ENCODE results near the gene APOL6. TPM values are rescaled to one million over a fixed set of nuclear protein-coding genes. Genes with fewer than 3 reads are reported as not detected.

APOL6 gene
- total RNA-seq, 1 donor from 2014 or later = not detected

DNA sequence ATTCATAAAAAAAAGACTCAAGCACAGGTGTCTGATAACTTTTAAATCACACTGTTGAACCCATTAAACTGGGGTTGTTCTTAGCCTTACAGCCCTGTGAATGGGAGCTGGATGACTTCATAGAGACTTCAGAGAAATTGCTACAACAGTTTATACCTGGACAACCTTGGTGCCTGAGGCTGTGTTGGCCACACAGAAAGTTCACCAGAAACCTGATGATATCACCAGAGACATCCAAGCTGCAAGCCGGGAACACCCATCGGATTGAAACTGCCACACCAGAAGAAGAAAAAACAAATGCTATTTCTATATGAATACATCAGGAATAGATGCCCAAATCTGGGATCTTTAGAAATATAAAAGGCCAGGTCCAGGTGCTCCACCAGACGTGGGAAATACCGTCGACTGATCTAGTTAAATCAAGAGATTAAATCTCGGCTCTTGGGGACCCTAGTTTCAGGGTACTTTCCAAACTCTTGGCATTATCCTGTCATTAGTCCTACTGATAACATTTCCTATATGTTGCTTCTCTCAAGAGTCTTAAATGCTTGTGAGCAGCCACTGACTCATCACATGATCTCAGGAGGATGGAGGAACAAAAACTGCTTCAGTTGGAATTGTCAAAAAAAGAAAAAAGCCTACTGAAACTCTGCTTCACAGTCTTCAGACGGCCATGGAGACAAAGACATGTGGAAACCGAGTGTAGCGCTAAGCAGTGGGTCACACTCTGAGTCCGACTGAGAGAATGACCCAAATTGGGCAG lies 40.8 kb downstream of the APOL6 start:
- Mint-ChIP-seq H3K27ac (no peak overlapping the region), H3K4me1 (no peaks in the 10 kb centered on the region), H3K27me3 (ENCODE audit: insufficient read depth, low read depth) (peaks cover 5% of the 10 kb centered on the region), H3K36me3 (no peaks in the 10 kb centered on the region), H3K9me3 (no peaks in the 10 kb centered on the region), H3K4me3 (no peak overlapping the region)
- Histone ChIP-seq H3K27ac (no peak overlapping the region), H3K79me2 (ENCODE audit: low read depth) (no peaks in the 10 kb centered on the region), H3K36me3 (no peaks in the 10 kb centered on the region), H3K4me3 (no peak overlapping the region), H3F3A (ENCODE audit: low read depth) (no peaks in the 10 kb centered on the region), H3K4me1 (no peaks in the 10 kb centered on the region), H2AFZ (replicated peaks) (no peak overlapping the region), H3K9ac (no peak overlapping the region), H4K20me1 (ENCODE audit: low read depth) (no peaks in the 10 kb centered on the region), H3K27me3 (peaks cover 14% of the 10 kb centered on the region), H3K9me3 (ENCODE audit: low read depth) (no peaks in the 10 kb centered on the region), H3K4me2 (no peak overlapping the region)
- TF ChIP-seq EZH2phosphoT487 (IDR thresholded peaks at IDR 0.05) (no peak), EZH2 (IDR thresholded peaks at IDR 0.05) (no peak)
- TF ChIP-seq, protein P1, sequence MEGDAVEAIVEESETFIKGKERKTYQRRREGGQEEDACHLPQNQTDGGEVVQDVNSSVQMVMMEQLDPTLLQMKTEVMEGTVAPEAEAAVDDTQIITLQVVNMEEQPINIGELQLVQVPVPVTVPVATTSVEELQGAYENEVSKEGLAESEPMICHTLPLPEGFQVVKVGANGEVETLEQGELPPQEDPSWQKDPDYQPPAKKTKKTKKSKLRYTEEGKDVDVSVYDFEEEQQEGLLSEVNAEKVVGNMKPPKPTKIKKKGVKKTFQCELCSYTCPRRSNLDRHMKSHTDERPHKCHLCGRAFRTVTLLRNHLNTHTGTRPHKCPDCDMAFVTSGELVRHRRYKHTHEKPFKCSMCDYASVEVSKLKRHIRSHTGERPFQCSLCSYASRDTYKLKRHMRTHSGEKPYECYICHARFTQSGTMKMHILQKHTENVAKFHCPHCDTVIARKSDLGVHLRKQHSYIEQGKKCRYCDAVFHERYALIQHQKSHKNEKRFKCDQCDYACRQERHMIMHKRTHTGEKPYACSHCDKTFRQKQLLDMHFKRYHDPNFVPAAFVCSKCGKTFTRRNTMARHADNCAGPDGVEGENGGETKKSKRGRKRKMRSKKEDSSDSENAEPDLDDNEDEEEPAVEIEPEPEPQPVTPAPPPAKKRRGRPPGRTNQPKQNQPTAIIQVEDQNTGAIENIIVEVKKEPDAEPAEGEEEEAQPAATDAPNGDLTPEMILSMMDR (IDR thresholded peaks at IDR 0.05) = no peak
- no peak for DNase-seq (ENCODE audit: low spot score)

GRCh38 chr22:35690001-35690400 lies 41.8 kb downstream of the APOL6 start:
- H3K9me3 ChIP-seq (ENCODE audit: low read depth) = no peaks in the 10 kb centered on the region
- peaks cover 15% of the 10 kb centered on the region for H3K27me3 ChIP-seq
- no peaks in the 10 kb centered on the region for H3K9me3 Mint-ChIP-seq
- H3K36me3 Mint-ChIP-seq = no peaks in the 10 kb centered on the region
- no peaks in the 10 kb centered on the region for H3K4me1 Mint-ChIP-seq
- no peak overlapping the region for H3K27ac Mint-ChIP-seq
- TF ChIP-seq, protein P1 (IDR thresholded peaks at IDR 0.05) = no peak
- TF ChIP-seq EZH2 (IDR thresholded peaks at IDR 0.05) (no peak), EZH2phosphoT487 (IDR thresholded peaks at IDR 0.05) (no peak)
- no peak overlapping the region for H2AFZ ChIP-seq (replicated peaks)
- H3K4me3 ChIP-seq = no peak overlapping the region
- no peaks in the 10 kb centered on the region for H3K36me3 ChIP-seq
- no peaks in the 10 kb centered on the region for H3K4me1 ChIP-seq
- H3K4me3 Mint-ChIP-seq = no peak overlapping the region
- no peak overlapping the region for H3K27ac ChIP-seq
- no peak for DNase-seq (ENCODE audit: low spot score)
- no peaks in the 10 kb centered on the region for H4K20me1 ChIP-seq (ENCODE audit: low read depth)
- H3F3A ChIP-seq (ENCODE audit: low read depth) = no peaks in the 10 kb centered on the region
- H3K4me2 ChIP-seq = no peak overlapping the region
- no peak overlapping the region for H3K9ac ChIP-seq
- H3K79me2 ChIP-seq (ENCODE audit: low read depth) = no peaks in the 10 kb centered on the region
- peaks cover 5% of the 10 kb centered on the region for H3K27me3 Mint-ChIP-seq (ENCODE audit: insufficient read depth, low read depth)

- Histone ChIP-seq H3K27me3 (peaks cover 23% of the 10 kb centered on the region), H3K9me3 (ENCODE audit: low read depth) (no peaks in the 10 kb centered on the region), H3K4me1 (no peaks in the 10 kb centered on the region), H3K79me2 (ENCODE audit: low read depth) (no peaks in the 10 kb centered on the region), H3K4me3 (no peak overlapping the region), H3K27ac (no peak overlapping the region), H4K20me1 (ENCODE audit: low read depth) (no peaks in the 10 kb centered on the region), H3K4me2 (no peak overlapping the region), H3K36me3 (no peaks in the 10 kb centered on the region), H3K9ac (no peak overlapping the region), H2AFZ (replicated peaks) (no peak overlapping the region), H3F3A (ENCODE audit: low read depth) (no peaks in the 10 kb centered on the region)
- no peaks in the 10 kb centered on the region for H3K9me3 Mint-ChIP-seq
- TF ChIP-seq EZH2 (IDR thresholded peaks at IDR 0.05) = no peak
- TF ChIP-seq EZH2phosphoT487 (IDR thresholded peaks at IDR 0.05) = no peak
- TF ChIP-seq, protein P1 (IDR thresholded peaks at IDR 0.05) = no peak
- peaks cover 7% of the 10 kb centered on the region for H3K27me3 Mint-ChIP-seq (ENCODE audit: insufficient read depth, low read depth)
- no peak for DNase-seq (ENCODE audit: low spot score)
- no peaks in the 10 kb centered on the region for H3K4me1 Mint-ChIP-seq
- H3K4me3 Mint-ChIP-seq = peak overlapping the region; percentile 31
- no peaks in the 10 kb centered on the region for H3K36me3 Mint-ChIP-seq
- H3K27ac Mint-ChIP-seq = no peak overlapping the region
Measured at GRCh38 chr22:35695202-35695601, 47.0 kb downstream of the APOL6 start.
